ENCODE data around the gene SNRNP48. TPM values are rescaled to one million over a fixed set of nuclear protein-coding genes. Genes with fewer than 3 reads are reported as not detected.

SNRNP48 gene
- total RNA-seq, 1 experiment from 2014 or later, result 7.7 TPM

- Histone ChIP-seq H3K4me2 (ENCODE audit: low read length) (no peak overlapping the region), H3K27me3 (ENCODE audit: low read length) (no peaks in the 10 kb centered on the region), H3K27ac (ENCODE audit: low read length) (no peak overlapping the region), H4K20me1 (ENCODE audit: low read length) (no peaks in the 10 kb centered on the region), H3K4me3 (ENCODE audit: low read length) (no peak overlapping the region), H3K9me2 (replicated peaks; ENCODE audit: low read length) (no peaks in the 10 kb centered on the region), H3K36me3 (ENCODE audit: low read depth, low read length) (peaks cover 81% of the 10 kb centered on the region), H3K9me3 (ENCODE audit: low read length) (no peaks in the 10 kb centered on the region), H3F3A (ENCODE audit: low read length, unreplicated experiment) (no peaks in the 10 kb centered on the region), H3K4me1 (ENCODE audit: insufficient read depth, low read length) (no peaks in the 10 kb centered on the region), H2AFZ (ENCODE audit: low read length) (no peak overlapping the region), H3K9ac (ENCODE audit: low read length) (no peak overlapping the region), H3K79me2 (ENCODE audit: low read length) (no peaks in the 10 kb centered on the region)
- no peak for TF ChIP-seq EZH2phosphoT487 (IDR thresholded peaks at IDR 0.05; ENCODE audit: borderline replicate concordance, low read length)
- TF ChIP-seq EZH2 (IDR thresholded peaks at IDR 0.05; ENCODE audit: low read length, unreplicated experiment), result no peak
- TF ChIP-seq, protein P1, sequence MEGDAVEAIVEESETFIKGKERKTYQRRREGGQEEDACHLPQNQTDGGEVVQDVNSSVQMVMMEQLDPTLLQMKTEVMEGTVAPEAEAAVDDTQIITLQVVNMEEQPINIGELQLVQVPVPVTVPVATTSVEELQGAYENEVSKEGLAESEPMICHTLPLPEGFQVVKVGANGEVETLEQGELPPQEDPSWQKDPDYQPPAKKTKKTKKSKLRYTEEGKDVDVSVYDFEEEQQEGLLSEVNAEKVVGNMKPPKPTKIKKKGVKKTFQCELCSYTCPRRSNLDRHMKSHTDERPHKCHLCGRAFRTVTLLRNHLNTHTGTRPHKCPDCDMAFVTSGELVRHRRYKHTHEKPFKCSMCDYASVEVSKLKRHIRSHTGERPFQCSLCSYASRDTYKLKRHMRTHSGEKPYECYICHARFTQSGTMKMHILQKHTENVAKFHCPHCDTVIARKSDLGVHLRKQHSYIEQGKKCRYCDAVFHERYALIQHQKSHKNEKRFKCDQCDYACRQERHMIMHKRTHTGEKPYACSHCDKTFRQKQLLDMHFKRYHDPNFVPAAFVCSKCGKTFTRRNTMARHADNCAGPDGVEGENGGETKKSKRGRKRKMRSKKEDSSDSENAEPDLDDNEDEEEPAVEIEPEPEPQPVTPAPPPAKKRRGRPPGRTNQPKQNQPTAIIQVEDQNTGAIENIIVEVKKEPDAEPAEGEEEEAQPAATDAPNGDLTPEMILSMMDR (conservative IDR thresholded peaks at IDR 0.05; ENCODE audit: low read depth, low read length), result no peak
- ATAC-seq (no peak), DNase-seq (no peak)
- ChIA-PET POLR2A (ENCODE audit: unreplicated experiment) (no interaction called here), CTCF (interaction anchor here (0.7 kb wide), 1 partner anchor 148 kb away, joined by 3 read pairs; no protein-coding TSS in a partner anchor)
- BruUV-seq (replicated peaks), result no TSS peak
- intact Hi-C loops (cut with micrococcal nuclease), result no loop called here
Observed at GRCh38 chr6:7572213-7572943, 17.6 kb upstream of the SNRNP48 start.

- Histone ChIP-seq H3K36me3 (ENCODE audit: low read depth, low read length) (peaks cover 82% of the 10 kb centered on the region), H3K9me2 (replicated peaks; ENCODE audit: low read length) (no peaks in the 10 kb centered on the region), H3K4me1 (ENCODE audit: insufficient read depth, low read length) (no peaks in the 10 kb centered on the region), H3K27ac (ENCODE audit: low read length) (no peak overlapping the region), H3K79me2 (ENCODE audit: low read length) (no peaks in the 10 kb centered on the region), H4K20me1 (ENCODE audit: low read length) (no peaks in the 10 kb centered on the region), H2AFZ (ENCODE audit: low read length) (no peak overlapping the region), H3K9me3 (ENCODE audit: low read length) (no peaks in the 10 kb centered on the region), H3K27me3 (ENCODE audit: low read length) (no peaks in the 10 kb centered on the region), H3F3A (ENCODE audit: low read length, unreplicated experiment) (no peaks in the 10 kb centered on the region), H3K9ac (ENCODE audit: low read length) (no peak overlapping the region), H3K4me2 (ENCODE audit: low read length) (no peak overlapping the region), H3K4me3 (ENCODE audit: low read length) (no peak overlapping the region)
- intact Hi-C loops (cut with micrococcal nuclease), result no loop called here
- DNase-seq (no peak), ATAC-seq (no peak)
- ChIA-PET CTCF (no interaction called here), POLR2A (ENCODE audit: unreplicated experiment) (no interaction called here)
- TF ChIP-seq EZH2phosphoT487 (IDR thresholded peaks at IDR 0.05; ENCODE audit: borderline replicate concordance, low read length), result no peak
- no peak for TF ChIP-seq EZH2 (IDR thresholded peaks at IDR 0.05; ENCODE audit: low read length, unreplicated experiment)
- TF ChIP-seq, protein P1 (conservative IDR thresholded peaks at IDR 0.05; ENCODE audit: low read depth, low read length), result no peak
- BruUV-seq (replicated peaks), result no TSS peak
Observed at GRCh38 chr6:7574500-7574899, 15.5 kb upstream of the SNRNP48 start.

GRCh38 chr6:7578516-7578915, 11.5 kb upstream of the SNRNP48 start:
- H3K36me3 ChIP-seq (ENCODE audit: low read depth, low read length), result peaks cover 82% of the 10 kb centered on the region
- no peaks in the 10 kb centered on the region for H3K9me3 ChIP-seq (ENCODE audit: low read length)
- no peaks in the 10 kb centered on the region for H4K20me1 ChIP-seq (ENCODE audit: low read length)
- DNase-seq (no peak), ATAC-seq (no peak)
- no peaks in the 10 kb centered on the region for H3K27me3 ChIP-seq (ENCODE audit: low read length)
- intact Hi-C loops (cut with micrococcal nuclease), result no loop called here
- ChIA-PET CTCF (no interaction called here), POLR2A (ENCODE audit: unreplicated experiment) (no interaction called here)
- TF ChIP-seq EZH2 (IDR thresholded peaks at IDR 0.05; ENCODE audit: low read length, unreplicated experiment) (no peak), EZH2phosphoT487 (IDR thresholded peaks at IDR 0.05; ENCODE audit: borderline replicate concordance, low read length) (no peak)
- TF ChIP-seq, protein P1 (conservative IDR thresholded peaks at IDR 0.05; ENCODE audit: low read depth, low read length), result no peak
- no peak overlapping the region for H3K4me2 ChIP-seq (ENCODE audit: low read length)
- H3K27ac ChIP-seq (ENCODE audit: low read length), result no peak overlapping the region
- no peaks in the 10 kb centered on the region for H3K9me2 ChIP-seq (replicated peaks; ENCODE audit: low read length)
- no TSS peak for BruUV-seq (replicated peaks)
- no peaks in the 10 kb centered on the region for H3F3A ChIP-seq (ENCODE audit: low read length, unreplicated experiment)
- H2AFZ ChIP-seq (ENCODE audit: low read length), result no peak overlapping the region
- H3K4me1 ChIP-seq (ENCODE audit: insufficient read depth, low read length), result no peaks in the 10 kb centered on the region
- H3K4me3 ChIP-seq (ENCODE audit: low read length), result no peak overlapping the region
- H3K79me2 ChIP-seq (ENCODE audit: low read length), result no peaks in the 10 kb centered on the region
- H3K9ac ChIP-seq (ENCODE audit: low read length), result no peak overlapping the region

All from PC-3 (cell line).